ENCODE data around the gene CLDN9. TPM values are rescaled to one million over a fixed set of nuclear protein-coding genes. Genes with fewer than 3 reads are reported as not detected.

Gene CLDN9
- total RNA-seq, 1 donor from 2014 or later = not detected

GRCh38 chr16:3059723-3060242 lies 47.1 kb downstream of the CLDN9 start:
- ChIA-PET POLR2A (interaction anchor here (0.6 to 2.9 kb wide), 15 partner anchors 9 to 1413 kb away, joined by 3 to 31 read pairs (median 5); partner anchors contain the start of genes ZNF213 and ZNF263), CTCF (interaction anchor here (0.6 to 3.0 kb wide), 11 partner anchors 11 to 108 kb away, joined by 3 to 61 read pairs (median 6); no protein-coding TSS in a partner anchor)
- Mint-ChIP-seq H3K4me3 (peak overlapping the region; percentile 83), H3K9me3 (no peaks in the 10 kb centered on the region), H3K27me3 (no peaks in the 10 kb centered on the region), H3K27ac (peak overlapping the region; percentile 70), H3K4me1 (peaks cover 13% of the 10 kb centered on the region), H3K36me3 (ENCODE audit: low read depth) (peaks cover 1% of the 10 kb centered on the region)
- DNase-seq (no peak), ATAC-seq (ENCODE audit: low read depth) (no peak)
- no peak for TF ChIP-seq CTCF (IDR thresholded peaks at IDR 0.05)
- intact Hi-C loops (cut with micrococcal nuclease) = loop anchor here (1.0 to 2.0 kb wide), 10 partner anchors 13 to 441 kb away; partner anchors contain the start of gene MMP25

- Mint-ChIP-seq H3K27ac (peak overlapping the region; percentile 70), H3K4me1 (peaks cover 7% of the 10 kb centered on the region), H3K4me3 (peak overlapping the region; percentile 83), H3K36me3 (ENCODE audit: low read depth) (peaks cover 1% of the 10 kb centered on the region), H3K27me3 (no peaks in the 10 kb centered on the region), H3K9me3 (no peaks in the 10 kb centered on the region)
- ChIA-PET CTCF (interaction anchor here (1.0 to 3.0 kb wide), 7 partner anchors 10 to 105 kb away, joined by 4 to 61 read pairs (median 8); no protein-coding TSS in a partner anchor), POLR2A (interaction anchor here (2.5 to 2.9 kb wide), 3 partner anchors 15 to 74 kb away, joined by 17 to 31 read pairs (median 18); partner anchors contain the start of gene ZNF213)
- intact Hi-C loops (cut with micrococcal nuclease) = no loop called here
- no peak for ATAC-seq (ENCODE audit: low read depth)
- TF ChIP-seq CTCF (IDR thresholded peaks at IDR 0.05) = no peak
- no peak for DNase-seq
Observed at GRCh38 chr16:3060339-3061127, 47.8 kb downstream of the CLDN9 start.

- DNase-seq (no peak), ATAC-seq (ENCODE audit: low read depth) (no peak)
- Mint-ChIP-seq H3K9me3 (no peaks in the 10 kb centered on the region), H3K36me3 (ENCODE audit: low read depth) (peaks cover 1% of the 10 kb centered on the region), H3K27ac (no peak overlapping the region), H3K4me3 (no peak overlapping the region), H3K4me1 (peaks cover 12% of the 10 kb centered on the region), H3K27me3 (no peaks in the 10 kb centered on the region)
- TF ChIP-seq CTCF (IDR thresholded peaks at IDR 0.05) = no peak
- POLR2A ChIA-PET = no interaction called here
- CTCF ChIA-PET = interaction anchor here (4.2 kb wide), 1 partner anchor 67 kb away, joined by 19 read pairs; no protein-coding TSS in a partner anchor
- intact Hi-C loops (cut with micrococcal nuclease) = no loop called here
Observed at GRCh38 chr16:3062553-3062952, 49.8 kb downstream of the CLDN9 start.

- no peak overlapping the region for H3K27ac Mint-ChIP-seq
- peaks cover 1% of the 10 kb centered on the region for H3K36me3 Mint-ChIP-seq (ENCODE audit: low read depth)
- CTCF ChIA-PET = interaction anchor here (0.8 to 4.2 kb wide), 2 partner anchors 66 to 102 kb away, joined by 4 to 19 read pairs; no protein-coding TSS in a partner anchor
- no peak for TF ChIP-seq CTCF (IDR thresholded peaks at IDR 0.05)
- POLR2A ChIA-PET = interaction anchor here (0.6 to 1.0 kb wide), 3 partner anchors 11 to 214 kb away, joined by 3 to 10 read pairs (median 7); no protein-coding TSS in a partner anchor
- DNase-seq (no peak), ATAC-seq (ENCODE audit: low read depth) (no peak)
- no peaks in the 10 kb centered on the region for H3K9me3 Mint-ChIP-seq
- no peaks in the 10 kb centered on the region for H3K27me3 Mint-ChIP-seq
- H3K4me3 Mint-ChIP-seq = no peak overlapping the region
- intact Hi-C loops (cut with micrococcal nuclease) = no loop called here
- peaks cover 16% of the 10 kb centered on the region for H3K4me1 Mint-ChIP-seq
Observed at GRCh38 chr16:3063625-3064386, 51.1 kb downstream of the CLDN9 start.

Other genes with a start within 250 kb of the CLDN9 start
- gene ELOB, start 235.6 kb upstream of the CLDN9 start, total RNA-seq = 172 and 190 TPM in 2 replicates
- gene PRSS33, start 225.4 kb upstream of the CLDN9 start, total RNA-seq = not detected in 2 replicates
- gene PRSS41, start 214.5 kb upstream of the CLDN9 start, total RNA-seq = not detected in 2 replicates
- 2.4 and 3.2 TPM in 2 replicates for gene PRSS21, start 195.7 kb upstream of the CLDN9 start, total RNA-seq
- 0.33 TPM in 1 of 2 replicates, not detected in the other for gene ZG16B, start 182.6 kb upstream of the CLDN9 start, total RNA-seq
- gene PRSS22, start 154.8 kb upstream of the CLDN9 start, total RNA-seq = not detected in 2 replicates
- 19.4 and 20.3 TPM in 2 replicates for gene FLYWCH2, start 129.7 kb upstream of the CLDN9 start, total RNA-seq
- gene FLYWCH1, start 101.0 kb upstream of the CLDN9 start, total RNA-seq = 53.5 and 59.9 TPM in 2 replicates
- gene KREMEN2, start 48.6 kb upstream of the CLDN9 start, total RNA-seq = 1.3 and 1.7 TPM in 2 replicates
- gene PAQR4, start 43.6 kb upstream of the CLDN9 start, total RNA-seq = 2.4 and 2.7 TPM in 2 replicates
- gene PKMYT1, start 32.5 kb upstream of the CLDN9 start, total RNA-seq = 3.8 and 4.3 TPM in 2 replicates
- gene CLDN6, start 5.3 kb downstream of the CLDN9 start, total RNA-seq = not detected in 2 replicates
- 0.47 and 1.0 TPM in 2 replicates for gene TNFRSF12A, start 7.4 kb downstream of the CLDN9 start, total RNA-seq
- gene HCFC1R1, start 11.0 kb downstream of the CLDN9 start, total RNA-seq = 17.7 and 20.4 TPM in 2 replicates
- 45.8 and 47.1 TPM in 2 replicates for gene THOC6, start 11.1 kb downstream of the CLDN9 start, total RNA-seq
- not detected in 2 replicates for gene BICDL2, start 24.0 kb downstream of the CLDN9 start, total RNA-seq
- 0.13 and 0.34 TPM in 2 replicates for gene MMP25, start 33.6 kb downstream of the CLDN9 start, total RNA-seq
- gene IL32, start 52.7 kb downstream of the CLDN9 start, total RNA-seq = 3.0 and 3.4 TPM in 2 replicates
- gene ZSCAN10, start 86.4 kb downstream of the CLDN9 start, total RNA-seq = not detected in 2 replicates
- not detected in 2 replicates for gene ZNF205, start 99.7 kb downstream of the CLDN9 start, total RNA-seq
- 5.6 and 5.7 TPM in 2 replicates for gene ZNF213, start 122.1 kb downstream of the CLDN9 start, total RNA-seq
- gene OR1F1, start 175.3 kb downstream of the CLDN9 start, total RNA-seq = not detected in 2 replicates
- gene ZNF200, start 222.2 kb downstream of the CLDN9 start, total RNA-seq = 13.6 and 15.1 TPM in 2 replicates
- not detected in 2 replicates for gene MEFV, start 243.7 kb downstream of the CLDN9 start, total RNA-seq

Measured in activated B cell treated with CpG ODN at 0.5 μM for 24 hours (primary cell).